ENCODE data around the gene BABAM2.

The BABAM2 gene

GRCh38 chr2:28316546-28317335, 426.2 kb downstream of the BABAM2 start:
- no peak overlapping the region for H3K27ac ChIP-seq
- TF ChIP-seq, protein P1, sequence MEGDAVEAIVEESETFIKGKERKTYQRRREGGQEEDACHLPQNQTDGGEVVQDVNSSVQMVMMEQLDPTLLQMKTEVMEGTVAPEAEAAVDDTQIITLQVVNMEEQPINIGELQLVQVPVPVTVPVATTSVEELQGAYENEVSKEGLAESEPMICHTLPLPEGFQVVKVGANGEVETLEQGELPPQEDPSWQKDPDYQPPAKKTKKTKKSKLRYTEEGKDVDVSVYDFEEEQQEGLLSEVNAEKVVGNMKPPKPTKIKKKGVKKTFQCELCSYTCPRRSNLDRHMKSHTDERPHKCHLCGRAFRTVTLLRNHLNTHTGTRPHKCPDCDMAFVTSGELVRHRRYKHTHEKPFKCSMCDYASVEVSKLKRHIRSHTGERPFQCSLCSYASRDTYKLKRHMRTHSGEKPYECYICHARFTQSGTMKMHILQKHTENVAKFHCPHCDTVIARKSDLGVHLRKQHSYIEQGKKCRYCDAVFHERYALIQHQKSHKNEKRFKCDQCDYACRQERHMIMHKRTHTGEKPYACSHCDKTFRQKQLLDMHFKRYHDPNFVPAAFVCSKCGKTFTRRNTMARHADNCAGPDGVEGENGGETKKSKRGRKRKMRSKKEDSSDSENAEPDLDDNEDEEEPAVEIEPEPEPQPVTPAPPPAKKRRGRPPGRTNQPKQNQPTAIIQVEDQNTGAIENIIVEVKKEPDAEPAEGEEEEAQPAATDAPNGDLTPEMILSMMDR (conservative IDR thresholded peaks at IDR 0.05) = no peak

DNA sequence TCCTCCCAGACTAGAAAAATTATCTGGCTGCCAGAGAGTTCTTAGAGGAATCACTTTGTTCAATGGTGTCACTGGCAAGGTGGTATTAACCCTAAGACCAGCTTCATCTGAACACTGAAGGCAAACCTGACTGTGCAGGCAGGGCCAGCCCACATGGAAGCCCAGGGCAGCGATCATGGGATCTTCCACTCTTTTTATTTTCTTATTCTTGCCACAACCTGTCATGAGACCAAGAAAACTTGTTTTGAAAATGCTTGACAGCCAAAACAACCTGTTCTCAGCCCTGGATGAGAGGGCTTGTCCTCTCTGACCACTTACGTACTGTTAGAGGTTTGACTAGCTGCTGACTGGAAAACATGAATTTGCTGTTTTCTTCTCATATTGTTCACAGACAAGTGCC, 426.9 kb downstream of the BABAM2 start:
- H3K27ac ChIP-seq = no peak overlapping the region
- TF ChIP-seq, protein P1 (conservative IDR thresholded peaks at IDR 0.05) = no peak

DNA sequence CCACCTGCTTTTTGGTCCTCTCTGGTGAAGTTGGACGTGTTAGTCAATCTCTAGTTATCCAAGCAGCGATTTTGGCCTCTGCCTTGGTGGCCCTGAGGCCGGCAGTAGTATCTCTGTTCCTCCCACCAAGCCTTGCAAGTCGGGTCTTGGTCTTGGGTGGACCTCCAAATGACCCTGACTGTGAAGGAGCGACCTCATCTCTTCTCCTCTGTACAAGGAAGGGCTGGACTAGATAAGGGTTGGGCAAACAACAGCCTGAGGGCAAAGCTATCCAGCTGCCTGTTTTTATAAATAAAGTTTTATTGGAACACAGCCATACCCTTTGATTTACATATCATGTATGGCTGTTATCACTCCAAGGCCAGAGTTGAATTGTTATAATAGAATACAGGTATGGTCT, 427.5 kb downstream of the BABAM2 start:
- TF ChIP-seq, protein P1 (conservative IDR thresholded peaks at IDR 0.05) = no peak
- H3K27ac ChIP-seq = no peak overlapping the region

GRCh38 chr2:28318462-28319117, 428.1 kb downstream of the BABAM2 start:
- TF ChIP-seq, protein P1 (conservative IDR thresholded peaks at IDR 0.05) = no peak

DNA sequence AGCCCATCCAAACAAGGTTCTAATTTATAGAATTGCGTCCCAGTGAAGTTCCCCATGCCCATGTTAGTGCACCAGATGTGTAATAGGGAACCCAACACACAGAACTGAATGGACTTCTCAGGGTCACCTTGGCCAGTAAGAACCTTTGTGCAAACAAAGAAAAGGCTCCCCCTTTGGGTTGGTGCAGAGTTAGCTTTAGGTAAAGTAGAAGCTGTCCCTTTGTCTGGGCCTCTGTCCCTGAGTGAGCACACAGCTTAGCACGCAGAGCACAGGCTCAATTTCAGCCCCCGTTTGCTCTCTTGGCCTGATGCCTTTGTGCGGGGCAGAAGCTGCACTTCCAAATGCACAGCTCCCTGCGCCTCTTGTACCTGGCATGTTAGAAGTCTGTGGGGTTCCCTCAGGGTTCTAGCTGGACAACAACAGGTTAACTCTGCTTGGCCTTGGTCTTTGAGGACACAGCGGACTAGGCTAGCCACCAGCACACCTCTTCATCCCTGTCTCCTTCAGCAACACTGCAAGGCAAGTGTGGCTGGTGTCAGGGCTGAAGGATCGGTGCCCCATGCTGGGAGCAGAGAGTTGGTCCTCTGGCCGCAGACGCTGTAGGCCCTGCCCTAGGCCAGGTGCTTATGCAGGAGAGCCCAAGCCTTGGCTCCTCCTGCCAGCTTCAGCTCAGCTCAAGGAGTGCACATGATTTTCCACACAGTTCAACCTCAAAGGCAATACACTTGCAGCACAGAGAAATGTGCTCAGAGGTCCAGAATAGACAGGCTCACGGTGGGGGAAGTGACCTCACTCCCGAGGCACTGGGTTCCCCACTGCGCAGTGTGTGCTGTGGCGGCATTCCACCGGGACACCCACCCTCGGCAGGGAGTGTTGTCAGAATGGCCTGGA, 428.8 kb downstream of the BABAM2 start:
- no peak overlapping the region for H3K27ac ChIP-seq
- TF ChIP-seq, protein P1 (conservative IDR thresholded peaks at IDR 0.05) = no peak

More at GRCh38 chr2:28318462-28319117, 428.1 kb downstream of the BABAM2 start:
- no peak overlapping the region for H3K27ac ChIP-seq

- H3K27ac ChIP-seq = no peak overlapping the region
Measured at GRCh38 chr2:28320009-28320365, 429.5 kb downstream of the BABAM2 start.

More at GRCh38 chr2:28320009-28320365, 429.5 kb downstream of the BABAM2 start:
- TF ChIP-seq, protein P1 (conservative IDR thresholded peaks at IDR 0.05) = no peak

Data from VCaP (cell line).